Hepatocyte (in vitro differentiated cells): ENCODE data around the gene ENPP7.

ENCODE experiments used
- EZH2 ChIP-seq: fragments of 200-600 bp; sonication (generic); IDR thresholded peaks from 2 replicates; pipeline ENCODE4 v1.6.1; 2016; ENCODE audit warnings: antibody characterized with exemption, mild to moderate bottlenecking, borderline replicate concordance
- TF ChIP-seq, protein P1 (sequence below): fragments of 200-600 bp; sonication (generic); IDR thresholded peaks from 2 replicates; pipeline ENCODE4 v1.5.1; 2016; ENCODE audit warnings: antibody characterized with exemption, mild to moderate bottlenecking; ENCODE audit not compliant: poor library complexity

GRCh38 chr17:79785017-79785899, 54.5 kb downstream of the ENPP7 start:
- TF ChIP-seq, protein P1, sequence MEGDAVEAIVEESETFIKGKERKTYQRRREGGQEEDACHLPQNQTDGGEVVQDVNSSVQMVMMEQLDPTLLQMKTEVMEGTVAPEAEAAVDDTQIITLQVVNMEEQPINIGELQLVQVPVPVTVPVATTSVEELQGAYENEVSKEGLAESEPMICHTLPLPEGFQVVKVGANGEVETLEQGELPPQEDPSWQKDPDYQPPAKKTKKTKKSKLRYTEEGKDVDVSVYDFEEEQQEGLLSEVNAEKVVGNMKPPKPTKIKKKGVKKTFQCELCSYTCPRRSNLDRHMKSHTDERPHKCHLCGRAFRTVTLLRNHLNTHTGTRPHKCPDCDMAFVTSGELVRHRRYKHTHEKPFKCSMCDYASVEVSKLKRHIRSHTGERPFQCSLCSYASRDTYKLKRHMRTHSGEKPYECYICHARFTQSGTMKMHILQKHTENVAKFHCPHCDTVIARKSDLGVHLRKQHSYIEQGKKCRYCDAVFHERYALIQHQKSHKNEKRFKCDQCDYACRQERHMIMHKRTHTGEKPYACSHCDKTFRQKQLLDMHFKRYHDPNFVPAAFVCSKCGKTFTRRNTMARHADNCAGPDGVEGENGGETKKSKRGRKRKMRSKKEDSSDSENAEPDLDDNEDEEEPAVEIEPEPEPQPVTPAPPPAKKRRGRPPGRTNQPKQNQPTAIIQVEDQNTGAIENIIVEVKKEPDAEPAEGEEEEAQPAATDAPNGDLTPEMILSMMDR: no peak
- TF ChIP-seq EZH2: no peak
